HepG2 (cell line): ENCODE measurements around the gene MPC1L.

Experiments
- CTCF ChIP-seq: sonication (generic); formaldehyde crosslinking; IDR thresholded peaks from 2 replicates; pipeline ENCODE4 v1.5.0; 2020; ENCODE audit warnings: mild to moderate bottlenecking, missing genetic modification reagents, moderate library complexity
- NFE2L2 ChIP-seq: fragments of 150-350 bp; IDR thresholded peaks from 2 replicates; pipeline ENCODE4 v1.6.1; 2014; ENCODE audit warnings: low read length
- PRDM15 ChIP-seq: sonication (generic); formaldehyde crosslinking; IDR thresholded peaks from 2 replicates; pipeline ENCODE4 v1.4.0; 2020; ENCODE audit warnings: missing genetic modification reagents
- SRSF4 ChIP-seq: fragments of 200-400 bp; formaldehyde crosslinking; IDR thresholded peaks from one replicate; pipeline ENCODE4 v1.6.1; 2018; ENCODE audit warnings: mild to moderate bottlenecking, low read depth, low read length, moderate library complexity; ENCODE audit not compliant: poor library complexity, severe bottlenecking
- ZBTB2 ChIP-seq: sonication (generic); formaldehyde crosslinking; IDR thresholded peaks from 2 replicates; pipeline ENCODE4 v1.8.0; 2022; ENCODE audit warnings: low read depth, missing genetic modification reagents

- TF ChIP-seq CTCF (CRISPR knock-in tag) (0 out of 2 replicates have a peak, but pooled peaks have one; percentile 9), ZBTB2 (CRISPR knock-in tag) (no peak), PRDM15 (no peak), SRSF4 (no peak), NFE2L2 (no peak)
These were observed 40.8 kb downstream of the MPC1L start for GRCh38 chrX:40663880-40664630.
